ENCODE results near the gene DENND5B.
A peak's percentile ranks its signal among the peaks of the same experiment; 100 is the strongest.

DENND5B gene

DNA sequence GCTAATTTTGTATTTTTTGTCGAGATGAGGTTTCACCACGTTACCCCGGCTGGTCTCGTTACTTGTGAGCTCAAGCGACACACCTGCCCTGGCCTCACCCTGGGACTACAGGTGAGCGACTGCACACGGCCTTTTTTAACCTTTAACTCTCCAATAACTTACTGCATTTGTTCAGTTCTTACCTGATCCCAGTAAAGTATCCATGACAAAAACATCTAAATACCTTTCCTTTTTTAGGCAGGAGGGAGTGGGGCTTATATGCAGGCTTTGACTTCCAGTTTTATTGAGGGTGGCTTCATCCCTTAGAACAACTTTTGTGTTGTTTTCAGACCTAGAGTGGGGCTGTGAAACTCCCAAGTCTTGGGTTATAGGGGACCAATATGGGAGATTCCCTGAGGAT is 68.3 kb downstream of the DENND5B start:
- H3K9me3 ChIP-seq (ENCODE audit: control insufficient read depth, low read length) = no peaks in the 10 kb centered on the region
- H3K36me3 ChIP-seq (ENCODE audit: control insufficient read depth, insufficient read depth, low read length, severe bottlenecking) = no peaks in the 10 kb centered on the region
- H3K27me3 ChIP-seq (replicated peaks; ENCODE audit: control insufficient read depth, insufficient read depth, low read length) = no peaks in the 10 kb centered on the region
- H3K4me3 ChIP-seq (ENCODE audit: low read length) = no peak overlapping the region
- no peak overlapping the region for H3K9ac ChIP-seq (ENCODE audit: low read length)
- peaks cover 44% of the 10 kb centered on the region for H3K4me1 ChIP-seq (ENCODE audit: control insufficient read depth, insufficient read depth, low read length)
- no peak for DNase-seq (ENCODE audit: low read depth)

DNA sequence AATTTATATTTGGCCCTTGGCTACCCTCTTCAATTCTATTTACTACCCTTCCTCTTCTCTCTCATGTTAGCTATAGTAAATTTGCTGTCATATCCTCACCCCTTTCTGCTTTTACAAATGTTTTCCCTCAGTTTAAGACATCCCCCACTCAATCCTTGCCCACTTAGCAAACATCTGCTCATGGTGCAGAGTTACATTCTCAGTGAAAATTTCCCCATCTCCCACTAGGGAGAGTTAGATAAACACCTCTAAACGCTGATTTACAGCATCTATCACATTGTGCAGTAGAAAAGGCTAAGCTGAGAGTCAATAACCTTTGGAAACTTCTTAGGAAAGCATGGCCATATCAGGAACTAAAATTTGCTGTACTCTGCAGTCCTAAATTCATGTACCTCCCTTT is 69.0 kb downstream of the DENND5B start:
- H3K4me3 ChIP-seq (ENCODE audit: low read length) = no peak overlapping the region
- no peaks in the 10 kb centered on the region for H3K27me3 ChIP-seq (replicated peaks; ENCODE audit: control insufficient read depth, insufficient read depth, low read length)
- no peaks in the 10 kb centered on the region for H3K36me3 ChIP-seq (ENCODE audit: control insufficient read depth, insufficient read depth, low read length, severe bottlenecking)
- H3K9me3 ChIP-seq (ENCODE audit: control insufficient read depth, low read length) = no peaks in the 10 kb centered on the region
- peaks cover 44% of the 10 kb centered on the region for H3K4me1 ChIP-seq (ENCODE audit: control insufficient read depth, insufficient read depth, low read length)
- peak; percentile 17 for DNase-seq (ENCODE audit: low read depth)
- H3K9ac ChIP-seq (ENCODE audit: low read length) = no peak overlapping the region

GRCh38 chr12:31519511-31519910 is 71.4 kb downstream of the DENND5B start:
- Histone ChIP-seq H3K4me3 (ENCODE audit: low read length) (no peak overlapping the region), H3K36me3 (ENCODE audit: control insufficient read depth, insufficient read depth, low read length, severe bottlenecking) (no peaks in the 10 kb centered on the region), H3K27me3 (replicated peaks; ENCODE audit: control insufficient read depth, insufficient read depth, low read length) (no peaks in the 10 kb centered on the region), H3K9me3 (ENCODE audit: control insufficient read depth, low read length) (no peaks in the 10 kb centered on the region), H3K9ac (ENCODE audit: low read length) (peak overlapping the region; percentile 32), H3K4me1 (ENCODE audit: control insufficient read depth, insufficient read depth, low read length) (peaks cover 27% of the 10 kb centered on the region)
- DNase-seq (ENCODE audit: low read depth) = no peak

DNA sequence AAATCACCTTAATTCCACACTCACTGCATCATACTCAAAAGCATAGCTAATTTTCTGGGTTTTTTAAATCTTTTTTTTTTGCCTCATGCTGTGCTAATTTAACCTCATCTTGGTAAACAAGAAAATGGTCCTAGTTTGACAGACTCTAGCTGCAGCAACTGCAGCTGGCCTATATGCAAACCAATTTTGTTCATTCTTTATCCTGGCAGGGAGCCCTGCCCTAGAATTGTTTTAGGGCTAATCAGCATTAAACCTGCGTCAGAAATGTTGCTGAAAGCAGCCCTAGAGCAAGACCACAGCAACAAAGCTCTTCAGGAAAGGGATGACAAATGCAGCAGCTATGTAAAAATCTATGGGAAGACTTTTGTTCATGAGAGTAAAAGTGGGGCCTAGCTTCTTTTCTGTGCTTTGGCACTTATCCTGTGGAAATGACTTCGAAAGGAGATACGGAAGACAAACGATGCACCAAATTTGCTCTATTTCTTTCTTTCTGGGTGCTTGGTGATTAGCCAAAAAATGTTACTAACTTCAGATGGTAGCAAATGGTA is 72.2 kb downstream of the DENND5B start:
- H3K27me3 ChIP-seq (replicated peaks; ENCODE audit: control insufficient read depth, insufficient read depth, low read length) = no peaks in the 10 kb centered on the region
- peaks cover 27% of the 10 kb centered on the region for H3K4me1 ChIP-seq (ENCODE audit: control insufficient read depth, insufficient read depth, low read length)
- no peaks in the 10 kb centered on the region for H3K36me3 ChIP-seq (ENCODE audit: control insufficient read depth, insufficient read depth, low read length, severe bottlenecking)
- peak overlapping the region; percentile 32 for H3K9ac ChIP-seq (ENCODE audit: low read length)
- no peaks in the 10 kb centered on the region for H3K9me3 ChIP-seq (ENCODE audit: control insufficient read depth, low read length)
- H3K4me3 ChIP-seq (ENCODE audit: low read length) = no peak overlapping the region
- peak; percentile 98 for DNase-seq (ENCODE audit: low read depth)

- no peaks in the 10 kb centered on the region for H3K36me3 ChIP-seq (ENCODE audit: control insufficient read depth, insufficient read depth, low read length, severe bottlenecking)
- H3K4me3 ChIP-seq (ENCODE audit: low read length) = no peak overlapping the region
- H3K9me3 ChIP-seq (ENCODE audit: control insufficient read depth, low read length) = no peaks in the 10 kb centered on the region
- H3K9ac ChIP-seq (ENCODE audit: low read length) = peak overlapping the region; percentile 26
- H3K27me3 ChIP-seq (replicated peaks; ENCODE audit: control insufficient read depth, insufficient read depth, low read length) = no peaks in the 10 kb centered on the region
- H3K4me1 ChIP-seq (ENCODE audit: control insufficient read depth, insufficient read depth, low read length) = peaks cover 27% of the 10 kb centered on the region
- DNase-seq (ENCODE audit: low read depth) = peak; percentile 47
These were observed 72.9 kb downstream of the DENND5B start for GRCh38 chr12:31517994-31518393.

GRCh38 chr12:31516702-31517101 is 74.2 kb downstream of the DENND5B start:
- H3K27me3 ChIP-seq (replicated peaks; ENCODE audit: control insufficient read depth, insufficient read depth, low read length) = no peaks in the 10 kb centered on the region
- no peaks in the 10 kb centered on the region for H3K9me3 ChIP-seq (ENCODE audit: control insufficient read depth, low read length)
- no peak for DNase-seq (ENCODE audit: low read depth)
- H3K9ac ChIP-seq (ENCODE audit: low read length) = no peak overlapping the region
- H3K4me1 ChIP-seq (ENCODE audit: control insufficient read depth, insufficient read depth, low read length) = peaks cover 27% of the 10 kb centered on the region
- no peak overlapping the region for H3K4me3 ChIP-seq (ENCODE audit: low read length)
- H3K36me3 ChIP-seq (ENCODE audit: control insufficient read depth, insufficient read depth, low read length, severe bottlenecking) = no peaks in the 10 kb centered on the region

DNA sequence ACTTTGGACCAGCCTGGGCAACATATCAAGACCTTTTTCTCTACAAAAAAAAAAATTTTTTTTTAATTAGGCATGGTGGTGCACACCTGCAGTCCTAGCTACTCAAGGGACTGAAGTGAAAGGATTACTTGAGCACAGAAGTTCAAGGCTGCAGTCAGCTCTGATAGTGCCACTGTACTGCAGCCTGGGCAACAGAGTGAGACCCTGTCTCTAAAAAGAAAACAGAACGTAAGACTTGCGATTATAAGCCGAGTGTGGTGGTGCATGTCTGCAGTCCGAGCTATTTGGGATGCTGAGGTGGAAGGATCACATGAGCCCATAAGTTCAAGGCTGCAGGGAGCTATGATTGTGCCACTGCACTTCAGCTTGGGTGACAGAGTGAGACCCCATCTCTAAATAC is 76.0 kb downstream of the DENND5B start:
- Histone ChIP-seq H3K27me3 (replicated peaks; ENCODE audit: control insufficient read depth, insufficient read depth, low read length) (no peaks in the 10 kb centered on the region), H3K9ac (ENCODE audit: low read length) (no peak overlapping the region), H3K9me3 (ENCODE audit: control insufficient read depth, low read length) (no peaks in the 10 kb centered on the region), H3K4me1 (ENCODE audit: control insufficient read depth, insufficient read depth, low read length) (peaks cover 28% of the 10 kb centered on the region), H3K4me3 (ENCODE audit: low read length) (no peak overlapping the region), H3K36me3 (ENCODE audit: control insufficient read depth, insufficient read depth, low read length, severe bottlenecking) (no peaks in the 10 kb centered on the region)
- DNase-seq (ENCODE audit: low read depth) = no peak

- Histone ChIP-seq H3K9me3 (ENCODE audit: control insufficient read depth, low read length) (peaks cover 1% of the 10 kb centered on the region), H3K4me1 (ENCODE audit: control insufficient read depth, insufficient read depth, low read length) (peaks cover 38% of the 10 kb centered on the region), H3K36me3 (ENCODE audit: control insufficient read depth, insufficient read depth, low read length, severe bottlenecking) (no peaks in the 10 kb centered on the region), H3K27me3 (replicated peaks; ENCODE audit: control insufficient read depth, insufficient read depth, low read length) (no peaks in the 10 kb centered on the region), H3K9ac (ENCODE audit: low read length) (no peak overlapping the region), H3K4me3 (ENCODE audit: low read length) (no peak overlapping the region)
- no peak for DNase-seq (ENCODE audit: low read depth)
These were observed 80.9 kb downstream of the DENND5B start for GRCh38 chr12:31510034-31510433.

DNA sequence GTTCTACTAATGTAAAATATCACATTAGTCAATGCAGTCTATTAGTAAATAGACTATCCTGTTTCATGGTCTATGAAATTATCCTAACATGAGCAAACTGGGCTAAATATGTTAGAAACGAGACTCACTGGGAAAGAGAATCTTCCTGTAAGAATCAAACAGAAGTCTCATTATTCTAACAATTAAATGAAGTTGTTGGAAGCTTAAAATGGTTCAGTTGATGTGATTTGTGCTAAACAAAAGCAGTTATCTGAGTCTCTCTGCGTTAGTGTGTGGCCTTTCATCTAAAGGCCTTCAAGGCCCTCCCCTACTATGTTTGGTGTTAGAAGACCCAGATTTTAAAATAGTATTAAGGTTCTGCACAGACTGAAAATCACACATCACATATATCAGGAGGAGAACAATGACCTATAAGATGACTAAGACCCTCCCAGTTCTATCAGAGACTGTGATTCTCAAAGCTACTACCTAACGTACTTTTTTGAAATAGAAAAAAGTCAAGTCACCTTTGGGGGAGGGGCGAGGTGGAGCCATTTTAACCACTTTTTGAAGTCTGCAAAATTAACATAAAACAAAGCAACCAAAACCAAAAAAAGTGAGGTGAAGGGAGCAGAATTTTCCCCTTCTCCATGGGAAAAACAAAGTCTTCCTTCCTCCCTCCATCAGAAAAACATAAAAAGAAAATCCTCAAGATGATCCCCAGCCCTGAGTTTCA is 82.3 kb downstream of the DENND5B start:
- Histone ChIP-seq H3K9ac (ENCODE audit: low read length) (peak overlapping the region; percentile 40), H3K9me3 (ENCODE audit: control insufficient read depth, low read length) (peaks cover 8% of the 10 kb centered on the region), H3K4me1 (ENCODE audit: control insufficient read depth, insufficient read depth, low read length) (peaks cover 38% of the 10 kb centered on the region), H3K36me3 (ENCODE audit: control insufficient read depth, insufficient read depth, low read length, severe bottlenecking) (no peaks in the 10 kb centered on the region), H3K27me3 (replicated peaks; ENCODE audit: control insufficient read depth, insufficient read depth, low read length) (no peaks in the 10 kb centered on the region), H3K4me3 (ENCODE audit: low read length) (peak overlapping the region; percentile 9)
- DNase-seq (ENCODE audit: low read depth) = no peak

GRCh38 chr12:31507966-31508365 is 83.0 kb downstream of the DENND5B start:
- H3K9me3 ChIP-seq (ENCODE audit: control insufficient read depth, low read length) = peaks cover 8% of the 10 kb centered on the region
- DNase-seq (ENCODE audit: low read depth) = peak; percentile 32
- H3K4me1 ChIP-seq (ENCODE audit: control insufficient read depth, insufficient read depth, low read length) = peaks cover 38% of the 10 kb centered on the region

DNA sequence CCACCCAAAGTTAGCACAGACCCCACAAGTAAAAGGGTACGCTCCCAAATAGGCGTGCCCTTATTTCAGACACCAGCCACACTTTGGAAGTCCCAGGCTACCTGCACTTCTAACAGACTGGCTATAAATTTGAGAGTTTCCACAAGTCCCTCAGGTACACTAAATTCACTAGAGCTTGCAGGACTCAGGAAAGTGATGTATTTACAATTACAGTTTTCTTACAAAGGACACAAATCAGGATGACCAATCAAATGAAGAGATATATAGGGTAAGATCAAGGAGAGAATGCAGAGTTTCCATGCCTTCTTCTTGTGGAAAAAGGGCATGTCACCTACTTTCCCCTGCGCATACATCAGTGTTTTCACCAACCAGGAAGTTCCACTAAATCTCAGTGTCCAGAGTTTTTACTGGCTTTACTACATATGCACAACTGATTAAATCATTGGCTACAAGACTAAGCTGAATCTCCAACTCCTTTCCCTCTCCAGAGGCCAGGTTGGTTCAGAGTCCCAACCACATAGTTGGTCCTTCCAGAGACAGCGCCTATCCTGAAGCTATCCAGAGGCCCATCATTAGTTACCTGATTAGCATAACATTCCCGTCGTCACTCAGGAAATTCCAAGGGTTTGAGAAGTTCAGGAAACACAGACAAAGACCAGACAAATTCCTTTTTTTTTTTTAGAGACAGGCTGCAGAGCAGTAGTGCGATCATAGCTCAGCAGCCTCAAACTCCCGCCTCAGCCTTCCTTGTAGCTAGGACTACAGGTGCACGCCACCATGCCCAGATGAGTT is 84.2 kb downstream of the DENND5B start:
- DNase-seq (ENCODE audit: low read depth) = no peak

More at GRCh38 chr12:31507966-31508365, 83.0 kb downstream of the DENND5B start:
- Histone ChIP-seq H3K9ac (ENCODE audit: low read length) (peak overlapping the region; percentile 40), H3K4me3 (ENCODE audit: low read length) (peak overlapping the region; percentile 9), H3K27me3 (replicated peaks; ENCODE audit: control insufficient read depth, insufficient read depth, low read length) (no peaks in the 10 kb centered on the region), H3K36me3 (ENCODE audit: control insufficient read depth, insufficient read depth, low read length, severe bottlenecking) (no peaks in the 10 kb centered on the region)

More for the DNA sequence above, 84.2 kb downstream of the DENND5B start:
- Histone ChIP-seq H3K27me3 (replicated peaks; ENCODE audit: control insufficient read depth, insufficient read depth, low read length) (no peaks in the 10 kb centered on the region), H3K4me3 (ENCODE audit: low read length) (no peak overlapping the region), H3K9ac (ENCODE audit: low read length) (no peak overlapping the region), H3K4me1 (ENCODE audit: control insufficient read depth, insufficient read depth, low read length) (peaks cover 38% of the 10 kb centered on the region), H3K9me3 (ENCODE audit: control insufficient read depth, low read length) (peaks cover 8% of the 10 kb centered on the region), H3K36me3 (ENCODE audit: control insufficient read depth, insufficient read depth, low read length, severe bottlenecking) (no peaks in the 10 kb centered on the region)

Measured in adipocyte (in vitro differentiated cells).